Measurements from ENCODE around the gene NHS.

DNA sequence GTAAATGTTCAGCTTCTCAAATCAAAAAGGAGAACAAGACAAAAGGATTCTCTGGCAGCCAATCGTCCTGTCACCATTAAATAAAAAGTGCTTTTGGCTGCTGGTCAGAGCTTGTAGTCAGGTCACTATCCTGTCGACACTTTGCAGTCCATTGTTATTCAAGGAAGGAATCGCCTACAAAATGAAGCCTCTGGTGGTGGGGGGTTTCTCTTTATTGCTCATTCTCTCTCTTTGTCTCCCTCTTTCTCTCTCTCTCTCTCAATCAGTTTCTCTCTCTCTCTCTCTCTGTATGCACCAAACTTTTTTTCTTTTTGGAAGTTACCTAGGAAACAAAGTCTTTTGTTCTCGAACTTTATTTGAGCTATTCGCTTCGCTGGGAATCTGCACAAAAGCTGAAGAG is 344.7 kb downstream of the NHS start:
- TF ChIP-seq CTCF (IDR thresholded peaks at IDR 0.05) (no peak), ZFX (IDR thresholded peaks at IDR 0.05; ENCODE audit: borderline replicate concordance) (no peak)
